NCI-H2107 treated with DMSO at 0.1 percent for 48 hours (cell line): ENCODE data around the gene CYLC2.

ENCODE experiments used
- DNase-seq: peaks from one replicate; lab custom pipeline; 2025; ENCODE audit not compliant: unreplicated experiment; lab: John Stamatoyannopoulos, UW

Gene CYLC2, protein sequence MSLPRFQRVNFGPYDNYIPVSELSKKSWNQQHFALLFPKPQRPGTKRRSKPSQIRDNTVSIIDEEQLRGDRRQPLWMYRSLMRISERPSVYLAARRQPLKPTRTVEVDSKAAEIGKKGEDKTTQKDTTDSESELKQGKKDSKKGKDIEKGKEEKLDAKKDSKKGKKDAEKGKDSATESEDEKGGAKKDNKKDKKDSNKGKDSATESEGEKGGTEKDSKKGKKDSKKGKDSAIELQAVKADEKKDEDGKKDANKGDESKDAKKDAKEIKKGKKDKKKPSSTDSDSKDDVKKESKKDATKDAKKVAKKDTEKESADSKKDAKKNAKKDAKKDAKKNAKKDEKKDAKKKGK

GRCh38 chr9:102995033-102995432, at the start of gene CYLC2:
Gene CYLC2, plus strand, starts transcription at chr9:102995333. Its CDS starts 48 bp downstream, at chr9:102995381.
- no peak for DNase-seq

DNA sequence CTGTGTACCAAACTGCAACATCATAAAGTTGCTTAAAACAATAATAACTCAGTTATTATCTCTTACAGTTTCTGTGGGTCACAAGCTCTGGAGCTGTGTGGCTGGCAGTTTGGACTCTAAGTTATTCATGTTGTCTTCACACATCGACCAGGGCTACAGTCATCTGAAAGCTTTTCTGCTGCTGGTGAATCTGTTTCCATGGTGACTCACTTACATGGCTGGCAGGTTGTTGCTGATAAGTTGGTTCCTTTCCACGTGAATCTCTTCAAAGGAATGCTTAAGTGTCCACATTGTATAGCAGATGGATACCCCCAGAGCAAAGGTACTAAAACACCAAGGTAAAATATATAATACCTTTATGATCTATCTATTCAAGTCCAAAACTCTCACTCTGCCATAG, 44.8 kb upstream of the CYLC2 start:
- DNase-seq = no peak

- DNase-seq = no peak
These were observed 28.1 kb upstream of the CYLC2 start for GRCh38 chr9:102966999-102967398.

- DNase-seq = no peak
These were observed 27.2 kb upstream of the CYLC2 start for GRCh38 chr9:102967979-102968378.

DNA sequence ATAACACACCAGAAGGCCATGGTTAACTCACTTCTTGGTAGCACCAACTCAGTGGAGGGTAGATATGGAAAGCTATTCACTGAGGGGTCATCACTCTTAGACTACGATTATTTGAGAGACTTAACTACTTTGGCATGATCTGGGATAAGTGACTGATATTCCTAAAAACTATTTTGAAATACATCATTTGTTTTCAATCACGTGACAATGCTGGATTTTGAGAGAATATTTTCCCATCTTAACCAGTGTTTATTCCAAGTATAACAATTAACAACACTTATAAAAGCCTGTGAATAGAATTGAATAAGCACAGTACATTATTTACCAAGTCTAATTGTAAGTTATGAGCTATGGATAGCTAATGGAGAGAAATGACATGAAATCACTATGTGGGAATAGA, 22.4 kb upstream of the CYLC2 start:
- DNase-seq = no peak

DNA sequence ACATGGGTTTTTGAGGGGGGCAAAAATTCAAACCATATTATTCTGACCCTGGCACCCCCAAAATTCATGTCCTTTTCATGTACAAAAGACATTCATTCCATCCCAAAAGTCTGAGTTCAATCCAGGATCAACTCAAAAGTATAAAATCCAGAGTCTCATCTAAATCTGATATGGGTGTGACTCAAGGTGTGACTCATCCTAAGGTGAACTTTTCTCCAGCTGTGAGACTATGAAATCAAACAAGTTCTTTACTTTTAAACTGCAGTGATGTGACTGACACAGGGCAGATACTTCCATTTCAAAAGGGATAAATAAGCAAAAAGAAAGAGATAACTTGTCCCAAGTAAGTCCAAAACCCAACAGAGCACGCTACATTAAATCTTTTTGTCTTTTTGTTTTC, 20.6 kb upstream of the CYLC2 start:
- no peak for DNase-seq

DNA sequence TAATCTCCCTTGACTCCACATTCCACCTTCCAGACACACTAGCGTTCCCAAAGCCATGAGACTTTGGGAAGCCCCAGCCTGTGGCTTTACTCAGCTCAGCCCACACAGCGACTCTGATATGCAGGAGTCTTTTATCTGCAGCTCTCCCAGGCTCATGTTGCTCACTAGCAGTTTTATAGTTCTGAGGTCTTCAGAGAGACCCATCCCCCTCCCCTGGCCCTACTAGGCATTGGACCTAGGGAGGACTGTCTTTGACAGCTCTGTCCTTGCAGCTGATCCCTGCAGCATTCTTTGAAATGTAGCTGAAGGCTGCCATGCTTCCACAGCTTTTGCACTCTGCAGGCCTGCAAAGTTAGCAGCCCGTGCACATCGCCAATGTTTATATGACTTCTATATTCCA, 19.9 kb upstream of the CYLC2 start:
- DNase-seq = no peak

- DNase-seq = peak; percentile 81
These were observed 9.8 kb upstream of the CYLC2 start for GRCh38 chr9:102985162-102985895.

DNA sequence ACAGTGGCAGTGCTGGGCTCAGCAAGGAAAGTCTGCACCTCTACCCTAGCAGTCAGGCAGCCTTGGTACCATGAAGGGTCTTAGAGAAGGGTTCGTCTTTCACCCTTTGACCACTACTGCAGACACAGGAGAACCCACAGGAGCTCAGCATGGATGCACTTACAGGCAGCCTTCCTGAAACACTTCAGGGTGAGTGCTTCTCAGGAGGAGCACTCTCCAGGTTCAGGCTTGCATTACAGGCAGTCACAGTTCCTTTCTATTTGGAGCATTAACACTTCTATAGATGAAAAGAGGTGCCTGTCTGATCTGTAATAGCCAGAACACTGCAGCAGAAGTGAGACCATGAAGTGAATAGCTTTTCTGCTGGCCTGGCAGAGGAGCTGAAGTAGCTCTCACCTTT, 8.7 kb upstream of the CYLC2 start:
- DNase-seq = peak; percentile 61

DNA sequence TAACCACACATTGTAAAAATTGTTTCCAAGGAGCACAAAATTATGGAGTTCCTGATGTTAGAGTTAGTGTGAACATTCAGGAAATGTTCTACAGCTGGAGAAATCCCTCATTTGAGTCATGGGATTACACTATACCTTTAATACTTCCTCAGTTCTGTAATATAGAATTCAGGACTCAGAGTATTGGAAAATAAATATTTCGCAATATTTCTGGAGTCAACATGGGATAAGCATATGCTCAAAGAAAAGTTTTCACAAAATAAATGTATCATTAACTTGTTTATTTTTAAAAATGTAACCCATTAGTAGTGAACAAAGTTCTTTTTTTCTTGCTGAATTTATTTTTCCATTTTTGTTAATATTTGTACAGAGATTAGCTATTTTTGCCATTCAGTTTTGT, 8.6 kb downstream of the CYLC2 start:
- DNase-seq = no peak

- DNase-seq = no peak
These were observed 19.1 kb downstream of the CYLC2 start for GRCh38 chr9:103014242-103014641.

DNA sequence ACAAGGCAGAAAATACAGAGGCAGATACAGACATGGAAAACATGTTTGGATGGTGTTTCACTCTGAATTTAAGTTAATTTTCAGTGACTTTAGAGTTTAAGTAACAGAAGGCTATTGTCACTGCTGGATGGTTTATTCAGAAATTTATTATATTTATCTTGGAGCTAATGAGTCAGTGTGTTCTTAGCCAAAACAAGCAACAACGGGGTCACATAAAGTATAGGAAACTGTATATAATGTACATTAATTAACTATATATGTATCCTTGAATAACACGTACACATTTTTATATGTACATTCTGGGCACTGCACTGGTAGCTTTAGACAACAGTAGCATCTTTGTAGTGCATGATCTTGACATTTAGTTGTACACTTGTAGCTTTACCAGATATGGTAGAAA, 30.7 kb downstream of the CYLC2 start:
- no peak for DNase-seq

- DNase-seq = no peak
These were observed 42.7 kb downstream of the CYLC2 start for GRCh38 chr9:103037508-103038477.

DNA sequence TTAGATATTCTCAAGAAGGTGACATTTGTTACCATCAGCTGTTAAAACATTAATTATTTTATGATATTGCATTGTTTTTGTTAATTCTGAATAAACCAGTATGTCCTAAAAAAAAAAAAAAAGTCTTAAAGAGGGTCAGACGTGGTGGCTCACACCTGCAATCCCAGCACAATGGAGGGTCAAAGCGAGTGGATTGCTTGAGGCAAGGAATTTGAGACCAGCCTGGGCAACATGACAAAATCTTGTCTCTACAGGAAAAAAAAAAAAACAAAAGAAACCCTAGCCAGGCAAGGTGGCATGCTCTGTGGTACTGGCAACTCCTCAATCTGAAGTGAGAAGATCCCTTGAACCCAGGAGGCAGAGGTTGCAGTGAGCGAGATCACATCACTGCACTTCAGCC, 46.8 kb downstream of the CYLC2 start:
- no peak for DNase-seq
